HG02943 (cell line): ENCODE data around the gene SF3A2.
"Not testable (repeated sequence)": the region's sequence is repeated elsewhere in the genome, so short reads cannot be mapped to it uniquely, and the experiment has no call there.

Source experiments
- ATAC-seq: cut with Tn5 transposase; IDR thresholded peaks from one replicate; pipeline ENCODE4 v1.9.1; 2021; ENCODE audit warnings: mild to moderate bottlenecking, low read depth, moderate library complexity; ENCODE audit not compliant: unreplicated experiment

Gene SF3A2

DNA sequence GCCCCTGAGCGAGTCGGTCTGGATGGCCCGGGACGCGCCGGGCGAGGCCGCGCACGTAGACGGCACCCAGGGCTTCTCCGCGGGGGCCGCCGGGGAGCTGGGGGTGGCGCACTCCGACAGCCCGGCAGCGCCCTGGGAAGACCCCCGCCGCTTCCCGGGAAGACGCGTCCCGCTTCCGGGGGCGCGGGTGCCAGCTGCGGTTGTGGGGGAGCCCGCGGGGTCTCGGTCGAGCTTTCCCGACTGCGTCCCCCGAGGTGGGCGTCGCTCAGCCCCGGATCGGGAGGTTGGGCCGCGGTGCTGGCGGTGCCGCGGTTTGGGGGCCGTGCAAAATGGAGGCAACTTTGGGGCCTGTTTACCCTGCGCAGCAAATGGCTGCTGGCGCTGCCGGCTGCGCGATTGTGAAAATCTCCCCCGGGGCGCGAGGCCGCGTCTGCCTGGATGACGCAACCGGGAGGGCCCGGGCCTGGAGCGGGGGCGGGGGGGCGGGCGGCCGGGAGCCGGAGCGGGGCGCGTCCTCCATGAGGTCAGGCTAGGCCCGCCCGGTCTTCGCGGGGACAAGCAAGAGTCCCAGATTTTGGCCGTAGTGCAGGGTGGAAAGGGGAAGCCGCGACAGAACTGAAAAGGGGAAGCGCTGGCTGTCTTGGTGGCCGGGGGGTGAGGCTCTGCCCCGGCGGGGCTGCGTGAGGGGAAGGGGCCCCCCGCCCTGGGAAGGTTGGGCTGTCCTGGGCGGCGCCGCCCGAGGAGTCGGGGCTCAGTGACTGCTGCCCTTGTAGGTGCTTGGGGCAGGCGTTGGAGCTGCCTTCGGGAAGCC is 34.0 kb downstream of the SF3A2 start:
- ATAC-seq: no peak

DNA sequence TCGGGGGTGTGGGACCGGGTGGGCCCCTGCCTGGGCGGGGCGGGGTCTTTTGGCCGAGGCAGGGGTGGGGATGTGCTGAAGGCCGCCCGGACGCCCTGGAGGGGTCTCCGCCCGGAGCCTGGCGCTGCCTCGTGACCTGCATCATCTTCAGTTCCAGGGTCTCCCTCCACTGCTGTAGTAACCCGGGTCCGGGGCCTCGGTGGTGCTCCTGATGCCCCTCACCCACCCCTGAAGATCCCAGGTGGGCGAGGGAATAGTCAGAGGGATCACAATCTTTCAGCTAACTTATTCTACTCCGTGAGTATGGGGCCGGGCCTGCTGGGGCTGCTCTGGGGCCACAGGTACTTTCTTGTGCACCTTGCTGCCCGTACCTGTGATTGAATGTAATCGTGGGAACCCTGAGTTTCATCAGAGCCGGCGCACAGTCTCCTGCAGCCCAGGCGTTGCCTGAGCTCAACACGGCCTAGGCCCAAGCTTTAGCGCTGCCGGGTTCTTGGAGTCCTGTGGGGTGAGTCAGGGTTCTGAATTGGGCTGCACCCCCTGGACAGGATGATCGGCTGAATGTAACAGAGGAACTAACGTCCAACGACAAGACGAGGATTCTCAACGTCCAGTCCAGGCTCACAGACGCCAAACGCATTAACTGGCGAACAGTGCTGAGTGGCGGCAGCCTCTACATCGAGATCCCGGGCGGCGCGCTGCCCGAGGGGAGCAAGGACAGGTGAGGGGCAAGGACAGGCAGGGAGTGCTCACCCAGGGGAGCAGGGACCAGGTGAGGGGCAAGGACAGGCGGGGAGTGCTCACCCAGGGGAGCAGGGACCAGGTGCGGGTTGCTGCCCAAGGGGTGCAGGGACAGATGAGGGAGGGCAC is 34.8 kb downstream of the SF3A2 start:
- no peak for ATAC-seq

DNA sequence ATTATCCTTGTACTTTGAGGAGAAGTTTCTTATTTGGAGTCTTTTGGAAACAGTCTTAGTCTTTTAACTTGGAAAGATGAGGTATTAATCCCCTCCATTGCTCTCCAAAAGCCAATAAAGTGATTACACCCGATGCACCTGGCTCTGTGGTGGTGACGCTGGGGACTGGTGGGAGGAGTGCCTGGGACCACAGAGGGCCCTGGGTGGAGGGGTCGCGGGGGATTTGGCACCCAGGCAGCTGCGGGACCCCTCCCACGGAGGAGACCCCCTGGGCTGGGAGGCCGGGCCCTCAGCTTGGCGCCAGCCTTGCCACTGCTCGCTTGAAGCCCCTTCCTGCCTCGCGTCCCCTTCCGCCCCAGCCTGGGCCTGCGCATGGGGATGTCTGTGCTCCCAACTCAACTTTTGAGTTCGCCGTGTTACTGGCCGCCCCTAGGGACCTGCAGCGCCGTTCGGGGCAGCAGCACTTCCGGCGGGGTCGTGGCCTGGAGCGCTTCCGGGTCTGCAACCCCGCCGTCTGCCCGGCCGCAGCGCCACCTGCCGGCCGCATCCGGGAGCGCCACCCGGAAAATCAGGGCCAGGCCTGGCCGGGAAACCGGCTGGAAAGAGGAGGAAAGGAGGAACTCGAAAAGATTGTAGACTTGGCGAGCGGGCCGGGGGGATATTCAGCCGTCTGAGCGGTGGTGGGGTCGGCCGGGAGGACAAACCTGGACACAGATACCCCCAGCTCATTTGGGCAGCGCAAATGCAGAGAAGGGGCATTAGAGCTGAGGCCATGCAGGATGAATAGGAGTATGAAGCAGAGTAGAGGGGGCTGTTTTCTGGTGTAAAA is 36.9 kb downstream of the SF3A2 start:
- no peak for ATAC-seq

DNA sequence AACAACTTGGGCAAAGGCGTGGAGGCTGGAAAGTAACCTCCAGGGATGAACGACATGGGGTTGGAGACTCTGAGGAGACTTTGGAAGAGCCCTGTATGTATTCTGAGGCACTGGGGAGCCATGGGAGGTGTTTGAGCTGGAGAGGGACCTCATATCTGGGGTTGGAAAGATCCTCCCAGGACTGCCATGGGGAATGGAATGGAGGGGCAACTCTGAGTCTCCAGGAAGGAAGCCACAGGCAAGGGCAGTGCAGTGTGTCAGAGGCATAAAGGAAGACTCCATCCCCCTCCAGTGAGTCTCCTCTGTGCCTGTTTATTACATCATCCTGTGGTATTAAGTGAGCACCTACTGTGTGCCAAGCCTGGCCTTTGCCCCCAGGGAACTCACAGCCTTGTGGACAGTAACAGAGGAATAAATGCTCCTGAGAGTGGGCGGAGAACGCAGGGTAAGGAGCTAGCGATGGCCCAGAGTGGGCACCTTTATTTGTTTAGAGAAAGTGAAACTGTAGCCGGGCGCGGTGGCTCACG is 37.6 kb downstream of the SF3A2 start:
- ATAC-seq: no peak

DNA sequence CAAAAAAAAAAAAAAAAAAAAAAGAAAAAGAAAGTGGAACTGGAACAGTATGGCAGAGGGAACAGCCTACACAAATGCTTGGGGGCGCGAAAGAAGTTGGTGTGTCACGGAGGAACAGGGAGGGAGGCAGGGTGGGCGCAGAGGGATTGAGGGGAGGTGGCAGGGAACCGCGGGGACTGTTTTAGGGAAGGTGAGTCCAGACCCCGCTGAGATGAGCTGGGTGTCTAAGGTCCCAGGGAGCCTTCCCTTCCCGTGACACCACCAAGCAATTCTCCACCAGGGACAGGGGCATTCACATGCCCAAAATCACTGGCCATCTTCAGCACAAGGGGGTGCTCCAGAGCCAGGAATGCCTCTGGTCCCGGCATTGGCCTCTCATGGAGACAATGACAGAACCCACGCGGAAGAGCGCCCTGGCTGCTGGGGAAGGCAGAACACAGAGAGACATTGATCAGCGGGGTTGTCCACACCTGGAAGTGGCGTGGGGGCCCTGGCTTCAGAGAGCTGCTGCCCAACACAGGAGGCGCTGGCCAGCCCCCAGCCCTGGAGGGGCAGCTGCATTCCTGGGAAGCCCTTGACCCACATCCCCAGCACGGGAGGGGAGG is 38.4 kb downstream of the SF3A2 start:
- no peak for ATAC-seq

DNA sequence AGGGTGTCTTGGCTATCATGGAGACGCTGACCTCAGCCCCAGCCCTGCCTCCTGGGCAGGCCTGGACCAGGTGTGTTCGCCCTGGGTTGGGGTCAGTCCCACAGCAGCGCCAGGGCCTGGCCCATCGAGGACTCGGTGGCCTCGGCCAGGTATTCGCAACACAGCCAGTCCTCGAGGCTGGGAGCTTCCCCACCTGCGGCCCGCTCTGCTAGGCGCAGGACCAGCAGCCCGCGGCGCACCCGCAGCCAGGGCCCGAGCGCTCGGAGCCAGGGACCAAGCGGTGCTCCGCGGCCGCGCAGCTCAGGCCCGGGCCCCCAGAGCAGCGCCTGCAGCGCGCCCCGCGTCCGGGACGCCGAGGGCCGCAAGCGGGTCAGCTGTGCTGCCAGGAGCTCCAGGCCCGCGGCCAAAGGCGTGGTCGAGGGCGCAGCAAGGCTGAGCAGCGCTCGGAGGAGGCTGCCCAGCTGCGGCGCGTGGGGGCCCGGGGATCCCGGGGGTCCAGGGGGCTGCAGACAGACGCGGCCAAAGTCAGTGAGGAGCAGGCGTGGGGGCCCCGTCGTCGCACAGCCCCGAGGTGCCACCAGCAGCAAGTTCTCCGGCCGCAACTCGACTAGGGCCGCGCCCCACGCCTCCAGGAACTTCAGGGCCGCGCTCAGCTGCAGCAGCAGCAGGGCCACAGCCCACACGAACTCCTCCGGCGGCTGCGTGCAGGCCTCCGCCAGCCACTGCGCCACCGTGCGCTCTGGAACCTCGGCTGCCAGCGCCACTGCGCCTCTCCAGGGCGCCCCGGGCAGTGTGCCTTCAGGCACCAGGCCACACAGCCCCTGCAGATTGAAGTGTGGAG is 39.2 kb downstream of the SF3A2 start:
- no peak for ATAC-seq

DNA sequence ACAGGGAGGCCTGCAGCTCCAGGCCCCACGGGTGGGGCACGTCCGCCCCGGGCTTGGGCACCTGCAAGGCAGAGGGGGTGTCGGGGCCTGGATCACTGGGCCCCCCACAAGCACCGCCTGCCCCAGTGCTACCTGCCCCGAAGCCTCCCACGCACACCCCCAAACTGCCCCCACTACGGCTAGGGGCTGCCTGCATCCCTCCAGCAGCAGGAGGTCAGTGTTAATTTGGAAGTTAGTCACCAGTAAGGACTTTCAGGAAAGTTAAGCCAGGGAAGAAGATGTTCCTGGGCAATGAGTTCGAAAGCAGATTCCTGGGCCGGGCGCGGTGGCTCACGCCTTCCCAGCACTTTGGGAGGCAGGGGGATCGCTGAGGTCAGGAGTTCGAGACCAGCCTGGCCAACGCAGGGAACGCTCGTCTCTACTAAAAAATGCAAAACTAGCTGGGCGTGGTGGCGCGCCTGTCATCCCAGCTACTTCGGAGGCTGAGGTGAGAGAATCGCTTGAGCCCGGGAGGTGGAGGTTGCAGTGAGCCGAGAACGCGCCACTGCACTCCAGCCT is 39.9 kb downstream of the SF3A2 start:
- no peak for ATAC-seq

DNA sequence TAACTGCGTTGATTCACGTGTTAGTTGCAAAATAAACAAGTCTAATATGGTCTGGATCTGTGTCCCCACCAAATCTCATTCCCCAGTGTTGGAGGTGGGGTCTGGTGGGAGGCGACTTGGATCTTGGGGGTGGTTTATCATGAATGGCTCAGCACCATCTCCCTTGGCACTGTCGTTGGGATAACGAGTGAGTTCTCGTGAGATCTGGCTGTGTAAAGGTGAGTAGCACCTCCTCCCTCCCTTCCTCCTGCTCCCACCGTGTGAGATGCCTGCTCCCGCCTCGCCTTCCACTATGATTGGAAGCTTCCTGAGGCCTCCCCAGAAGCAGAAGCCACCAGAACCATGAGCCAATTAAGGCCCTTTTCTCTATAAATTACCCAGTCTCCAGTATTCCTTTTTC is 40.5 kb downstream of the SF3A2 start:
- ATAC-seq: no peak

DNA sequence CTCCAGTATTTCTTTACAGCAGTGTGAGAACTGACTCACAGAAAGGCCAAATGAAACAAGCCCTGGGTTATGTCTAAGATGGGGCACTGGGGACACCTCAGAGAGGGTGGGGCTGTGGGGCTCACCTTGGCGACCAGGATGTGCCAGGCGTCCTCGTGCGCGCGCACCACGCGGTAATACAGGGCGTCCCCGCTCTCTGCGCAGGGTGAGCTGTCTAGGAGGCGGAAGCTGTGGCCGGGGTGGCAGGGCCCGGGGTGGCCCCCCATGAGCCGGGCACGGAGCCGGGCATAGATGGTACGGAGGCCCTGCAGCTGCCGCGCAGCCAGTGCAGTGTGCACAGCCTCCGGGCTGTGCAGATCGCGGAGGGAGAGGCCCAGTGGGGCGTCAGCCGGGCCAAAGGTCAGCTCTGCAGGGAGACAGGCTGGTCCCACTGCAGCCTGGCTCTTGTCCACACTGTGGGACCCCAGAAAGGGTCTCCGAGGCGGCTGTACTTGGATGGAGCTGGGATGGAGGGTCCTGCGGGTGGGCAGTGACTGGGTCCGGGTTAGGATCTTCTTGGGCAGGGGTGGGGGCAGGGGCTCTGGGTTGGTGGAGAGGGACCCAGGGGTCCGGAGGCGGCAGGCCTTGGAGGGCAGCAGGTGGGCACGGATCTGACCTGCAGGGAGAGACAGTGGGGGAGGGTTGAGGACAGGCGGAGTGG is 42.0 kb downstream of the SF3A2 start:
- ATAC-seq: no peak

DNA sequence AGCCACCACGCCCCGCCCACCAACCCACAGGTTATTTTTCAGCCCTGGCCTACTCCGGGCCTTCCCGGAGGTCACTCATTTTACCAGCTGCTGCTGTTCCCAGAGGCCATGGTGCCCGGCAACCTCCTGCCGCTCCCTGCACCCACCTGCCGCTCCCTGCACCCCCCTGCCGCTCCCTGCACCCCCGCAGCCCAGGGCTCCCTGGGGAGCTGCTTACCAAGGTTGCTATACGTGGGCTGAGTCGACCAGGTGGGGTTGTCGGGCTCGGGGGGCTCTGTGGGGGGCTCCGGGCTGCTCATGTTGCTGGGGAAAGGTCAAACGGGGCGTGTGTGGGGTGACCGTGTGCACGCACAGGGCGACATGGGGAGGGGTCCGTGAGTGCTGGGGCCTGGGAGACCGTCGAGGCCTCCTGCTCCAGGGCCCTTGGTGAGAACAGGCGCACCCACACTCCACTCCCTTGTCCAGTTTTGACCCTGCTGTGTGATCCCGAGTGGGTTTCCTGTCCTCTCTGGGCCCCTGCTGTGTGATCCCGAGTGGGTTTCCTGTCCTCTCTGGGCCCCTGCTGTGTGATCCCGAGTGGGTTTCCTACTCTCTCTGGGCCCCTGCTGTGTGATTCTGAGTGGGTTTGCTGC is 44.1 kb downstream of the SF3A2 start:
- ATAC-seq: no peak

DNA sequence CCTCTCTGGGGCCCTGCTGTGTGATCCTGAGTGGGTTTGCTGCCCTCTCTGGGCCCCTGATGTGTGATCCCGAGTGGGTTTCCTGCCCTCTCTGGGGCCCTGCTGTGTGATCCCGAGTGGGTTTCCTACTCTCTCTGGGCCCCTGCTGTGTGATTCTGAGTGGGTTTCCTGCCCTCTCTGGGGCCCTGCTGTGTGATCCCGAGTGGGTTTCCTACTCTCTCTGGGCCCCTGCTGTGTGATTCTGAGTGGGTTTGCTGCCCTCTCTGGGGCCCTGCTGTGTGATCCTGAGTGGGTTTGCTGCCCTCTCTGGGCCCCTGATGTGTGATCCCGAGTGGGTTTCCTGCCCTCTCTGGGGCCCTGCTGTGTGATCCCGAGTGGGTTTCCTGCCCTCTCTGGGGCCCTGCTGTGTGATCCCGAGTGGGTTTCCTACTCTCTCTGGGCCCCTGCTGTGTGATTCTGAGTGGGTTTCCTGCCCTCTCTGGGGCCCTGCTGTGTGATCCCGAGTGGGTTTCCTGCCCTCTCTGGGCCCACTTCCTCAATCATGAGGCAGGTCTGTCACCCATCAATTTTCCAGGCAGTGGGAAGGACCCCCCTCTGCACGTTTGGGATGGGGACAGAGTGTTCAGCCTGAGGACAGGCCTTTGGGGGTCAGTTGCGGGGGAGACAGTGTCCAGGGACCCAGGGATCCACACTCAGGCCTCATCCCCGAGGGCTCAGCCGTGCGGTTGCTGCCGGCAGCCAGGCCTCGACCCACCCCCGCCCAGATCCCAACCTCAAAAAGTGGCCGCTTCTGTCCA is 44.8 kb downstream of the SF3A2 start:
- ATAC-seq: not testable (repeated sequence)

DNA sequence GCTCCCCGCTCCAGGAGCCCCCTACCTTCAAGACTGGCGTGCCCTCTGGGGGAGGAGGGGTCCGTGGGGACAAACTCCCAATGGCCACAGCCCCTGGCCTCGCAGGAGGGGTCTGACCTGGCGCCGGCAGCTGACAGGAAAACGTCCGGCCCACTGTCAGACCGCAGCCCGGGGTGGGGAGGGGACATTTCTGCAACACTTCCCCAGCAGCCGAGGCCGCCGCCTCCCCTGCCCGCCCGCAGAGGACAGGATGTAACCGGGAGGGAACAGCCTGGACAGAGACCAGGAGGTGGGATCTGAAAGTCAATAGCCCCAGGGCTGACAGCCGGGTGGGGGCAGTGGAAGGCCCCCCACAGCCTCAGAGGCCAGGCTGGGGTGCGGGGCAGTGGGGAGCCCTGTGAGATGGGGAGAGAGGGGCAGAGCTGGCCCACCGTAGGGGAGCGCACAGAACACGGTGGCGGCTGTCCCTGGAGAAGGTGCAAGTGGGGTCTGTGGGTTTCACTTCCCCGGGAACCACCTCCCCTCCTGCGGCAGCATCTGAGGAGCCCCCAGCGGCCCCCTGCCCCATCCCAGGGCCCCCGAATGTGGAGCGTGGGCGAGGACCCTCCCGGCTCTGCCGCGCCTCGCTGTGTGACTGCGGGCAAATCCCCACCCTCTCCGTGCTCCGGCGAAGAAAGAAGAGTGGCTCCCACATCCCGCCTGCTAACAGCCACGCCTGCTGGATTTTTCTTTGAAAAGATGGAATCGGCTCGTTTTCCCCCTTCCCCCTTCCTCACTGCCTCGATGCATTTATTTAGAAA is 45.6 kb downstream of the SF3A2 start, which contains the start of gene PEAK3:
Gene PEAK3, minus strand, starts transcription at position 114 of the 800 bp plus-strand sequence. CDS start 1,244 bp downstream, outside the sequence.
- ATAC-seq: no peak

DNA sequence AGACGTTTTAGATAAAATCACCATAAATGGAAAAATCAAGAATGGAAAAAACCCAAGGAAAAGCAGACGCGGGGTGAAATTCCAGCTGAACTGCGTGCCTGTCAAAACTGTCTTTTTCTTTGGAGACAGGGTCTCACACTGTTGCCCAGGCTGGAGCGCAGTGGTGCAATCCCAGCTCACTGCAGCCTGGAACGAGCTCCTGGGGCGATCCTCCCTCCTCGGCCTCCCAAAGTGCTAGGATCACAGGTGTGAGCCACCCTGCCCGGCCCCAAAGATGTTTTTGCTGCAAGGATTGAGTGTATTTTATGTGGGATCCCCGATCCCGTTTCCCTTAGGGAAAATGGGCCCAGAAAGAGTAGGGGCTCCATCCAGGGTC is 46.2 kb downstream of the SF3A2 start:
- no peak for ATAC-seq

DNA sequence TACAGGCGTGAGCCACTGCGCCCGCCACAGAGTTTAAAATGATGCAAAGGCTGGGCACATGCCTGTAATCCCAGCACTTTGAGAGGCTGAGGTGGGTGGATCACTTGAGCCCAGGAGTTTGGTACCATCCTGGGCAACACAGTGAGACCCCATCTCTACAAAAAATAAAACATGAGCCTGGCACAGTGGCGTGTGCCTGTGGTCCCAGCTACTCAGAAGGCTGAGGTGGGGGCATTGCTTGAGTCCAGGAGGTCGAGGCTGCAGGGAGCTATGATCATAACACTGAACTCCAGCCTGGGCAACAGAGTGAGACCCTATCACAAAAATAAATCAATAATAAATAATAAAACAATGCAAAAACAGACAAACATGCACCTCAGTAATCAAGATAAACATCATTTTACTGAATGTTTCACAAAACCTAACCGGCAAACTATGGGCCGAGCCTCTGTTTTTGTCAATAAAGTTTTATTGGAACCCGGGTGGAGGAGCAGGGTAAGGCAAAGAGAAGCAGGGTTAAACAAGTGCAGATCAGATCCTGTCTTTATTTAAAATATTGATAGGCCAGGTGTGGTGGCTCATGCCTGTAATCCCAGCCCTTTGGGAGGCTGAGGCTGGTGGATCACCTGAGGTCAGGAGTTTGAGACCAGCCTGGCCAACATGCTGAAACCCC is 47.3 kb downstream of the SF3A2 start:
- no peak for ATAC-seq

DNA sequence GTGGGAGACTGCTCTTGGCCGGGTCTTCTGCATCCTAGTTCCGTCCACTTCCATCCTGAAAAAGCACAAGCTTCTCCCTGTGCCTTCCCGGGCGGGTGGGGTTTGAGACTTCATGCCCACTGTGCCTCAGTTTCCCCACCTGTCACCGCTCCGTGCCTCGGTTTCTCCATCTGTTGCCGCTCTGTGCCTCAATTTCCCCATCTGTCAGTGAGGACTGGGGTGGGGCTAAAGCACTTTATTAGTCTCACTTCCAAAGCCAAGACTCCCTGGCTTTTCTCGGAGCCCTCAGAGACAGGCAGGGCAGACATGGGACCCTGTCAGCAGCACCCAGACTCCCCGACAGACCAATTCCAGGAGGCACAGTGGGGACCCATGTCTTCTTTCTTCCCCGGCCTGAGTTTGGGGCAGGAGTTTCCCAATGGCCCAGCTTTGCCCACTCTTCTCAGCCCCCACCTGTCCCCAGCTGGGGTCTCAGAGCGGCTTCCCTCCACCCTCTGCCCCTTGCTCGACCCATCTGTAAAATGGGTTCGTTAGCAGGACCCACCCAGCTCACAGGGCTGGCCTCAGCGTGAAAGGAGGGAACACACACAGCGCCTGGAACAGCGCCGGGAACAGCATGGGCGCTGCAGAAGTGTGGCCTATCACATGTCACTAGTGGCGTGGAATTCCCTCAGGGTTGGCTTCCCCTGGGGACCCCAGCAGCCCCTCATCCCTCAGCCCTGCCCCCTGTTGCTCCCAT is 49.9 kb downstream of the SF3A2 start:
- ATAC-seq: no peak
